ENCODE results near the gene MYO9B.
"Not testable (repeated sequence)": the region's sequence is repeated elsewhere in the genome, so short reads cannot be mapped to it uniquely, and the experiment has no call there.

MYO9B gene

DNA sequence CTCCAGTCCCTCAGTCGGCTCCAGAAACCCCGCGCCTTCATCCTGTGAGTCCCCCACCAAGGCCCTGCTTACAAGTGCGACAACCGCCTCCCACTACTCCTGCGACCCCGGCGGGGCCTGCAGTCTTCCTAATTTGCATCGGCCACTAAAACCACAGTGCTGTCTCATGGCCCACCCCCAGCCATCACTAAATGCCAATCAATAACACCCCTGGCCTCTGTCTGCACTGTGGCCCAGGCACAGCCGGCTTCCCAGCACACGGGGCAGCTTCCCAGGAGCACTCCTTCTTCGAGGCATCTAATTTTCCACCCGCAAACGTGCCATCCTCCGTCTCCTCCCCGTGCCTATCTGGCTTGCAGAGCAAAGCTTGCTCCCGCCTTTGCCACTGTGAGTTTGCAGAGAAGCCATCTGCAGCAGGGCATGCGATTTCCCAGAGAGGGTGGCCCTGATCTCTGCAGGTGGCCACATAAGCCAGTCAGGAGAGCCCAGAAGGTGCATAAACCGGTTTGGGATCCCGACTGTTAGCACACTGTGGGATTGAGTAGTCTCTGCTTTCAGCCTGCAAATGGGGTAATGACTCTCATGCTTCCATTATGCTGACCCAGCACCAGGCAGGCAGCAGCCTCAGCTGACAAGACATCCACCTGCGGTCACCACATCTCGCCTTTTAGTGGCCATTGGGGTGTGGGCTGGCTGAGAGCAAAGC is 105.6 kb downstream of the MYO9B start:
- Histone ChIP-seq H3K9ac (ENCODE audit: low read length) (no peak overlapping the region), H3K27ac (ENCODE audit: low read length) (no peak overlapping the region), H3K9me3 (ENCODE audit: control insufficient read depth, low read depth, low read length) (no peaks in the 10 kb centered on the region), H3K4me3 (ENCODE audit: low read length) (peak overlapping the region; percentile 2), H3K36me3 (ENCODE audit: control insufficient read depth, low read depth, low read length) (peaks cover 9% of the 10 kb centered on the region), H3K27me3 (ENCODE audit: control insufficient read depth, insufficient read depth, low read length) (no peaks in the 10 kb centered on the region), H3K4me1 (ENCODE audit: control insufficient read depth, low read depth, low read length) (peaks cover 11% of the 10 kb centered on the region)

DNA sequence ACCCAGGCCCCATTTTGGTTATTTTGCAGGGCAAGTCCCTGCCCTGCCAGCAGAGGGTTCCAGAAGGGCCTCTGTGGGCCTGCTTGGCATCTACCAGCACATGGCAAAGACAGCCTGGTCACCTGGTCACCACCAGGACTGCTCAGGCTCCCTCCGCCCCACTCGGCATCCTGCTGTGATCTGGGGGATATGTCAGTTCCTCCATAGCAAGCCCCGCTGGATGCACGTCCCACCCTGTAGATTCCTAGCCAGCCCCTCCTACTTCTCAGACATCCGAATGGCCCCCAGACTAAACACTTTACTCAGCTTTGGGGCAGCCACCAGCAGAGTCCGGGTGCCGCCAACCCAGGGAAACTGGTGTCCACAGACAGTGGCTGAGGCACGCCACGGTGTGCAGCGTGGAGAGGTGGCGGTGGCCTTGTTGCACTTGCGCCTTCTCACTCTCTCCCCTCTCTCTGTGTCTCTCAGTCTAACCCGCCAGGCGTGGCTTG is 107.7 kb downstream of the MYO9B start:
- Histone ChIP-seq H3K27ac (ENCODE audit: low read length) (no peak overlapping the region), H3K4me3 (ENCODE audit: low read length) (no peak overlapping the region)

DNA sequence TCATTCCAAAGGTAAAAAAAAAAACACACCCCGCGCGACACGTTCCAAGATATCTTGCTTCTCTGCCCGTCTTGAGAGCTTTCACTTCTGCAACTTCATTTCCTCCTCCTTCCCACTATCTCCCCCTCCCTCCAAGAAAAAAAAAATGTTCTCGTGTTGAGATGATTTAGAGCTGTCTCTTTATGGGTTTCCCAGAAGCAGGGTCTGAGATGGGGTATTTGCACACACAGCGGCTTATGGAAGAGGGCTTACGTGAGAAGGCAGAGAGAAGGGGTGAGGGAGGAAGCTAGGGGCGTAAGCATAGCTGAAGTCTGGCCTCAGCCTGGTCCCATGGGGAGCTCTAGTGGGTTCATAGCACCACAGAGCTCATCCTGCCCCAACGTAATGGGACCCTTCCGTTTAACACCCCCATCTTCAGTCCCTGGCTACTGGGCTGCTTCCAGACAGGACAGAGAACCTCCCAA is 108.3 kb downstream of the MYO9B start:
- Histone ChIP-seq H3K4me1 (ENCODE audit: control insufficient read depth, low read depth, low read length) (peaks cover 11% of the 10 kb centered on the region), H3K27ac (ENCODE audit: low read length) (no peak overlapping the region), H3K4me3 (ENCODE audit: low read length) (no peak overlapping the region), H3K36me3 (ENCODE audit: control insufficient read depth, low read depth, low read length) (peaks cover 11% of the 10 kb centered on the region), H3K27me3 (ENCODE audit: control insufficient read depth, insufficient read depth, low read length) (no peaks in the 10 kb centered on the region), H3K9me3 (ENCODE audit: control insufficient read depth, low read depth, low read length) (no peaks in the 10 kb centered on the region), H3K9ac (ENCODE audit: low read length) (no peak overlapping the region)

More for the DNA sequence above, 107.7 kb downstream of the MYO9B start:
- Histone ChIP-seq H3K9ac (ENCODE audit: low read length) (no peak overlapping the region), H3K27me3 (ENCODE audit: control insufficient read depth, insufficient read depth, low read length) (no peaks in the 10 kb centered on the region), H3K9me3 (ENCODE audit: control insufficient read depth, low read depth, low read length) (no peaks in the 10 kb centered on the region), H3K4me1 (ENCODE audit: control insufficient read depth, low read depth, low read length) (peaks cover 11% of the 10 kb centered on the region), H3K36me3 (ENCODE audit: control insufficient read depth, low read depth, low read length) (peaks cover 11% of the 10 kb centered on the region)

DNA sequence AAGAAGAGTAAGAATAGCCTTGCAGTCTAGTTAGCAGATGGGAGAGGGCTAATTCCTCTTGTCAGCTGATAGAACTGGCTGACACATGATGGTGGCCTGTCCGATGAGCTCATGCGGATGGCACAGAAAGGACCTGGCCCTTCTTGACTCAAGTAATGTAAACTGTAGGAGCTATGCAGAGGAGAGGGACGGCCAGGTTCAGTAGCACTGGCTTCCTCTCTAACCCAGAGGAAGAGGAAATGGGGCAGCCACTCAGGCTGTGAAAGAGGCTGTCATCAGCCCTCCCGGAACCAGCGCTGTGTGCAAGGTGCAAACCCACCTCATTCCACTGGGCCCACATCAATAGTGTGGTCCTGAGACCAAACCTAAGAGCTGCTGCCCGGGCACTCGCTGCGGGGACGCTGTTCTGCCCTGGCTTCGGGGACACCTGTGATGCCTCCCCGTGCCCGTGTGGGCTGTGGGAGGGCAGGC is 108.8 kb downstream of the MYO9B start:
- Histone ChIP-seq H3K27me3 (ENCODE audit: control insufficient read depth, insufficient read depth, low read length) (no peaks in the 10 kb centered on the region), H3K27ac (ENCODE audit: low read length) (no peak overlapping the region), H3K4me3 (ENCODE audit: low read length) (no peak overlapping the region), H3K9ac (ENCODE audit: low read length) (no peak overlapping the region), H3K4me1 (ENCODE audit: control insufficient read depth, low read depth, low read length) (peaks cover 11% of the 10 kb centered on the region), H3K36me3 (ENCODE audit: control insufficient read depth, low read depth, low read length) (peaks cover 14% of the 10 kb centered on the region), H3K9me3 (ENCODE audit: control insufficient read depth, low read depth, low read length) (no peaks in the 10 kb centered on the region)

DNA sequence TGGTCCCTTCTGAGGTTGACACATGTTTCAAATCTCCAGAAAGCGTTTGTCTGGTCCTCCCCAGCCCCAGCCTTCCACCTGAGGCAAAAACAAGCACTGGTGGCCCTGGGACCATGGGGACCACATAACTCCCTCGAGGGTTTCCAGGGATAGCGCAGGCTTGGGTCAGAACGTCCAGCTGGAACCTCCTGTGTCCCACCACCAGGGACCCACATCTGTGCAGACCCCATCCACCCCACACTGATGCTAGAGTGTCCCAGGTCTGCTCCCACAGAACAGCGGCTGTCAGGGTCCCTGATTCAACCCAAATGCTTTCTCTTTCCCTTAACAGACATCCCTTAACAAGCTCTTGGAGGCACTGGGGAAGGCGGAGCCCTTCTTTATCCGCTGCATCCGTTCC is 110.0 kb downstream of the MYO9B start:
- peaks cover 14% of the 10 kb centered on the region for H3K36me3 ChIP-seq (ENCODE audit: control insufficient read depth, low read depth, low read length)

DNA sequence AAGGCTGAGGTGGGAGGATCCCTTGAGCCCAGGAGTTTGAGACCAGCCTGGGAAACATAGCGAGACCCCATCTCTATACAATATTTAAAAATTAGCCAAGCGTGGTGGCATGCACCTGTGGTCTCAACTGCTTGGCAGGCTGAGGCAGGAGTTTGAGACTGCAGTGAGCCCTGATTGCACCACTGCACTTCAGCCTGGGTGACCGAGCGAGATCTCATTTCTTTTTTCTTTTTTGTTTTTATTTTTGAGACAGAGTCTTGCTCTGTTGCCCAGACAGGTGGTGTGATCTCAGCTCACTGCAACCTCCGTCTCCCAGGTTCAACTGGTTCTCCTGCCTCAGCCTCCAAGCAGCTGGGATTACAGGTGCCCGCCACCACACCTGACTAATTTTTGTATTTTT is 116.2 kb downstream of the MYO9B start:
- not testable (repeated sequence) for H3K9ac ChIP-seq (ENCODE audit: low read length); H3K4me3 ChIP-seq (ENCODE audit: low read length); H3K9me3 ChIP-seq (ENCODE audit: control insufficient read depth, low read depth, low read length); H3K27ac ChIP-seq (ENCODE audit: low read length); H3K4me1 ChIP-seq (ENCODE audit: control insufficient read depth, low read depth, low read length); H3K27me3 ChIP-seq (ENCODE audit: control insufficient read depth, insufficient read depth, low read length)
- peaks cover 46% of the 10 kb centered on the region for H3K36me3 ChIP-seq (ENCODE audit: control insufficient read depth, low read depth, low read length)

More for the DNA sequence above, 110.0 kb downstream of the MYO9B start:
- Histone ChIP-seq H3K4me3 (ENCODE audit: low read length) (no peak overlapping the region), H3K9me3 (ENCODE audit: control insufficient read depth, low read depth, low read length) (no peaks in the 10 kb centered on the region), H3K9ac (ENCODE audit: low read length) (no peak overlapping the region), H3K27ac (ENCODE audit: low read length) (no peak overlapping the region), H3K27me3 (ENCODE audit: control insufficient read depth, insufficient read depth, low read length) (no peaks in the 10 kb centered on the region), H3K4me1 (ENCODE audit: control insufficient read depth, low read depth, low read length) (peaks cover 9% of the 10 kb centered on the region)

DNA sequence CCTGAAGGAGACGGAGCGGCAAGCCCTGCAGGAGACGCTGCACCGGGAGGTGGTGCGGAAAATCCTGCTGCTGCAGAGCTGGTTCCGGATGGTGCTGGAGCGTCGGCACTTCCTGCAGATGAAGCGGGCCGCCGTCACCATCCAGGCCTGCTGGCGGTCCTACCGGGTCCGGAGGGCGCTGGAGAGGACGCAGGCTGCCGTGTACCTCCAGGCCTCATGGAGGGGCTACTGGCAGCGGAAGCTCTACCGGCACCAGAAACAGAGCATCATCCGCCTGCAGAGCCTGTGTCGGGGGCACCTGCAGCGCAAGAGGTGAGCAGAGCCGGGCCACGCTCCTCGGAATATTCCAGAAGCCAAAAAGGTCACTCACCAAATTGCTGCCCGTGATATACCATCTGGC is 117.2 kb downstream of the MYO9B start:
- no peak overlapping the region for H3K9ac ChIP-seq (ENCODE audit: low read length)
- no peaks in the 10 kb centered on the region for H3K27me3 ChIP-seq (ENCODE audit: control insufficient read depth, insufficient read depth, low read length)
- H3K4me1 ChIP-seq (ENCODE audit: control insufficient read depth, low read depth, low read length), result no peaks in the 10 kb centered on the region
- H3K9me3 ChIP-seq (ENCODE audit: control insufficient read depth, low read depth, low read length), result no peaks in the 10 kb centered on the region
- no peak overlapping the region for H3K27ac ChIP-seq (ENCODE audit: low read length)
- no peak overlapping the region for H3K4me3 ChIP-seq (ENCODE audit: low read length)
- H3K36me3 ChIP-seq (ENCODE audit: control insufficient read depth, low read depth, low read length), result peaks cover 48% of the 10 kb centered on the region

DNA sequence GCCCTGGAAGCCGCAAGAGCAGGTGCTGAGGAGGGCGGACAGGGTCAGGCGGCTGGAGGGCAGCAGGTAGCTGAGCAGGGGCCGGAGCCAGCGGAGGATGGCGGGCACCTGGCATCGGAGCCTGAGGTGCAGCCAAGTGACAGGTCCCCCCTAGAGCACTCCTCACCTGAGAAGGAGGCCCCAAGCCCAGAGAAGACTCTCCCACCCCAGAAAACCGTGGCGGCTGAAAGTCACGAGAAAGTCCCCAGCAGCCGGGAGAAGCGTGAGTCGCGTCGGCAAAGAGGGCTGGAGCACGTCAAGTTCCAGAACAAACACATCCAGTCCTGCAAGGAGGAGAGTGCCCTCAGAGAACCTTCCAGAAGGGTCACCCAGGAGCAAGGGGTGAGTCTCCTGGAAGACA is 119.0 kb downstream of the MYO9B start:
- H3K36me3 ChIP-seq (ENCODE audit: control insufficient read depth, low read depth, low read length), result peaks cover 41% of the 10 kb centered on the region
- H3K4me1 ChIP-seq (ENCODE audit: control insufficient read depth, low read depth, low read length), result no peaks in the 10 kb centered on the region
- H3K27ac ChIP-seq (ENCODE audit: low read length), result no peak overlapping the region
- H3K27me3 ChIP-seq (ENCODE audit: control insufficient read depth, insufficient read depth, low read length), result no peaks in the 10 kb centered on the region
- H3K9me3 ChIP-seq (ENCODE audit: control insufficient read depth, low read depth, low read length), result no peaks in the 10 kb centered on the region
- H3K4me3 ChIP-seq (ENCODE audit: low read length), result no peak overlapping the region
- no peak overlapping the region for H3K9ac ChIP-seq (ENCODE audit: low read length)

DNA sequence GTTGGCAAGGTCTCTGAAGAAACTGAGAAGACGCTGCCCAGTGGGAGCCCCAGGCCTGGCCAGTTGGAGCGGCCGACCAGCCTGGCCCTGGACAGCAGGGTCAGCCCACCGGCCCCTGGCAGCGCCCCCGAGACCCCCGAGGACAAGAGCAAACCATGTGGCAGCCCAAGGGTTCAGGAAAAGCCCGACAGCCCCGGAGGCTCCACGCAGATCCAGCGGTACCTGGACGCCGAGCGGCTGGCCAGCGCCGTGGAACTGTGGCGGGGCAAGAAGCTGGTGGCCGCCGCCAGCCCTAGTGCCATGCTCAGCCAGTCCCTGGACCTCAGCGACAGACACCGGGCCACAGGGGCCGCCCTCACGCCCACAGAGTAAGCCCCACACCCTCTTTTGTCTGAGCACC is 119.5 kb downstream of the MYO9B start:
- Histone ChIP-seq H3K4me1 (ENCODE audit: control insufficient read depth, low read depth, low read length) (no peaks in the 10 kb centered on the region), H3K9me3 (ENCODE audit: control insufficient read depth, low read depth, low read length) (no peaks in the 10 kb centered on the region), H3K4me3 (ENCODE audit: low read length) (no peak overlapping the region), H3K27me3 (ENCODE audit: control insufficient read depth, insufficient read depth, low read length) (no peaks in the 10 kb centered on the region), H3K36me3 (ENCODE audit: control insufficient read depth, low read depth, low read length) (peaks cover 41% of the 10 kb centered on the region), H3K27ac (ENCODE audit: low read length) (no peak overlapping the region), H3K9ac (ENCODE audit: low read length) (no peak overlapping the region)

DNA sequence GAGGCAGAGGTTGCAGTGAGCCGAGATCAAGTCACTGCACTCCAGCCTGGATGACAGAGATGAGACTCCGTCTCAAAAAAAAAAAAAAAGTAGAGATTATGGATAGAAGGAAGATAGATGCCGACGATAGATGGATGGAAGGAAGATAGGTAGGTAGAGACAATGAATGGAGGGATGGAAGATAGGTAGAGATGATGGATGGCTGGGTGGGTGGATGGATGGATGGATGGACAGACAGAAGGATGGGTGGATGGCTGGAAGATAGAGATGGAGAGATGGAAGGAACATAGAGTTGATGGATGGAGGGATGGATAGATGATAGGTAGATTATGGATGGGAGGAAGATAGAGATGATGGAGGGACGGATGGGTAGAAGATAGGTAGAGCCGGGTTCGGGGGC is 121.0 kb downstream of the MYO9B start:
- no peak overlapping the region for H3K4me3 ChIP-seq (ENCODE audit: low read length)

DNA sequence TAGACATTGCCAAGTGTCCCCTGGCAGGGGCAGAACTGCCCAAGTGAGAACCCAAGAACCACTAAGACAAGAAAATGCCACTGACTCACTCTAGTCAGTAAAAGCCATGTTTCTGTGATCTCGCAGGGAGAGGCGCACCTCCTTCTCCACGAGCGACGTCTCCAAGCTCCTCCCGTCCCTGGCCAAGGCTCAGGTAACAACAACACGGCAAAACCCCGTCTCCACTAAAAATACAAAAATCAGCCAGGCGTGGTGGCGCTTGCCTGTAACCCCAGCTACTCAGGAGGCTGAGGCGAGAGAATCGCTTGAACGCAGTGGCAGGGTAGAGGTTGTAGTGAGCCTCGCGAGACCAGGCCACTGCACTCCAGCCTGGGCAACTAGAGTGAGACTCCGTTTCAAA is 122.1 kb downstream of the MYO9B start:
- Histone ChIP-seq H3K4me3 (ENCODE audit: low read length) (no peak overlapping the region), H3K9ac (ENCODE audit: low read length) (no peak overlapping the region), H3K9me3 (ENCODE audit: control insufficient read depth, low read depth, low read length) (no peaks in the 10 kb centered on the region), H3K27ac (ENCODE audit: low read length) (no peak overlapping the region), H3K36me3 (ENCODE audit: control insufficient read depth, low read depth, low read length) (peaks cover 53% of the 10 kb centered on the region), H3K27me3 (ENCODE audit: control insufficient read depth, insufficient read depth, low read length) (no peaks in the 10 kb centered on the region), H3K4me1 (ENCODE audit: control insufficient read depth, low read depth, low read length) (no peaks in the 10 kb centered on the region)

More for the DNA sequence above, 121.0 kb downstream of the MYO9B start:
- Histone ChIP-seq H3K27ac (ENCODE audit: low read length) (no peak overlapping the region), H3K36me3 (ENCODE audit: control insufficient read depth, low read depth, low read length) (peaks cover 45% of the 10 kb centered on the region), H3K27me3 (ENCODE audit: control insufficient read depth, insufficient read depth, low read length) (no peaks in the 10 kb centered on the region), H3K4me1 (ENCODE audit: control insufficient read depth, low read depth, low read length) (no peaks in the 10 kb centered on the region), H3K9ac (ENCODE audit: low read length) (no peak overlapping the region), H3K9me3 (ENCODE audit: control insufficient read depth, low read depth, low read length) (no peaks in the 10 kb centered on the region)

Data from iPS-18a (cell line).